ENCODE data around the gene EFTUD2.

EFTUD2 gene

GRCh38 chr17:44925731-44926697 is 26.8 kb upstream of the EFTUD2 start:
- DNase-seq: no peak

GRCh38 chr17:44924107-44924544 is 24.9 kb upstream of the EFTUD2 start:
- DNase-seq: no peak

DNA sequence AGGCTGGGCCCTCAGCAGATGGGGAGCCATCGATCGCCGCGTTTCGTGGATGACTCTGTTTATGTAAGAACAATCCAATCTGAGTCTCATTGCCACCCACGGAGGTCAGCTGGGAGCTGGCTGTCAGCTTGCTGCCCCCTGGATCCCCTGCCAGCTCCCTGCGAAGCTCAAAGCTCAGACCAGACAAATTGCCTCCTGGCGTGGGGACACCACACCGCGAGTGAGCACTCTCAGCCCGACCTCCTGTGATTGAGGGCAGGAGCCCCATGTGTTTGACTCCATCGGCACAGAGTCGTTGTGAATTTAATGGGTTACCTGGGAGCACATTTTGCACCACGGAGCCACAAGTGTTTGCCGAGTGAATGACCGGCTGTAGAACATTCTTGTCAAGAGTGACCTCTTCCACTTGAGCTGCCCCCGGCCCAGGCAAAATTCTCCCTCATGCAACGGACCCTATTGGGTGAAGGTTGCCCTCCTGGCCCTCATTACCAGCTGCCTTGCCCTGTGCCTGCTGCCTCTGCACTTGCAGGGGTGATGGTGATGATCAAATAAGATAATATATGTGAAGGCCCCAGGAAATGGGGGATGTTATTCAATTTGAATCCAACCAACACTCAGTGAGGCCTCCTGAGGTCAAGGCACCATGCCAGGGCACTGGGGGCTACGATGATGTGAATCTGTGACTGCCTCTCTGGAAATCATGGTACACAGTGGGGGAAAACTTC is 23.7 kb upstream of the EFTUD2 start:
- DNase-seq: no peak

DNA sequence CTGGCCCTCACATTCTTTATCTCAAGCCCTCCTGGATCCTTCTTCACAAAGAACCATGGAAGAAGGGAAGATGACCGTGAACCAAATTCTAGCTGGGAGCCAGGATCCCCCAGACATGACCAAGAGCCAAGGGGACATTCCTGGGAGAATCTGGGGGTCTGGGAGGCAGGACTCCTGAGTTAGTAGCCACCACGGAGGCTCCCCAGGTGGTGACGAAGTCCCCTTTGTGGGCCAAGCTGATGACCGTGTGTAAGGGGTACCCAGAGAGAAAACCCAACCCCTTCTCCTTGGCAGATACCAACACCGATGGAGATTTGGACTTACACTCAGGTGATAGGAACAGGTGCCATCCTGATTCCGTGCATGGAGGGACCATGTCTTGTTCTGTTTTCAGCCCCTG is 22.9 kb upstream of the EFTUD2 start:
- DNase-seq: no peak

DNA sequence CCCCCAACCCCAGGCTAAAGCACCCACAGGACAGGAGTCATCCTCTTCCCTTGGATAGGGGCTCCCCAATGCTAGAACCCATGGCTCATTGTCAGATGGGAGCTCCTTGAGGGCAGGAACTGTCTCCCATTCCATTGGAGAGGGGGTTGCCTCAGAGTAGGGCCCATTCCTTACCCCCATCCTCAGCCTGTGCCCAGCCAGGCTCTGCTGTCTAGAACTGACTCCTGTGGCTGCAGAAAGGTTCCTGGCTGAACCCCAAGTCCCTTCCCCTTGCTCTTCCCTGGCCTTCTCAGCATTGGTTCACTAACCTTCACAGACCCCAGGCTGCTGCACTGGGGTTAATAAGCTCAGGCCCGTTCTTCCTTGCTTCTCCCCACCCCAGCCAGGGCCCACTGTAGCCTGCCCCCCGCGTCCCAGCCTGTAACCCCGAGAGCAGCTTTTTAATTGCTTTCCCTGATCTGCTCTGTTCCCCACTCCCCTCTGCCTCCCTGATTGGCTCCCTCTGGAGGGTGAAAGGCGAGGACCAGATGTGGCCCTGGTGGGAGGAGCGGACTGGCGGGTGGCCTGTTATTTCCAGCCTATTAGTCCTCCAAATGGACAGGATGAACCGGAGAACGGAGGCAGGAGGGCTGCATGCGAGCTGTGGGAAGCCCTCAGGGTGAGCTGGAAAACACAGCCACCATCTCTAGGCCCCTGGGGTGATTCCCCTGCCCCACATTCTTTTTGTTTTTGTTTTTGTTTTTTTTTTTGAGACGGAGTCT is 22.1 kb upstream of the EFTUD2 start:
- DNase-seq: no peak

DNA sequence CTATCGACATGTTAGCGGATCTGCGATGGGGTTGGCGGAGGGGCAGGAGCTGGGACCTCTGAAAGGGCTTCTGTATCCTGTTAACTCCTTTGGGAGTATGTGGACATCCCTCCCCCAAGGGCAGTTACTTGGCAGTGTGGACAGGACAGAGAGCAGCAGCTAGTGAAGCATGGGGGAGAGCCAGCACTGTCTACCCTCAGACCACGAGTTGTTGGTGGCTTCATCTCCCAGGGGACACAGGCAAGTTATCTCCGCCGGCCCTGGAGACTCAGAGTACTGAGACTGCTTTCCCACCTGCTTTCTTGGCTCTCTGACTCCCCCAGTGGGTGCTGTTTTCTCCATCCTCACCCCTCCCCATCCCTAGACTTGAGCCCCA is 21.3 kb upstream of the EFTUD2 start:
- DNase-seq: no peak

DNA sequence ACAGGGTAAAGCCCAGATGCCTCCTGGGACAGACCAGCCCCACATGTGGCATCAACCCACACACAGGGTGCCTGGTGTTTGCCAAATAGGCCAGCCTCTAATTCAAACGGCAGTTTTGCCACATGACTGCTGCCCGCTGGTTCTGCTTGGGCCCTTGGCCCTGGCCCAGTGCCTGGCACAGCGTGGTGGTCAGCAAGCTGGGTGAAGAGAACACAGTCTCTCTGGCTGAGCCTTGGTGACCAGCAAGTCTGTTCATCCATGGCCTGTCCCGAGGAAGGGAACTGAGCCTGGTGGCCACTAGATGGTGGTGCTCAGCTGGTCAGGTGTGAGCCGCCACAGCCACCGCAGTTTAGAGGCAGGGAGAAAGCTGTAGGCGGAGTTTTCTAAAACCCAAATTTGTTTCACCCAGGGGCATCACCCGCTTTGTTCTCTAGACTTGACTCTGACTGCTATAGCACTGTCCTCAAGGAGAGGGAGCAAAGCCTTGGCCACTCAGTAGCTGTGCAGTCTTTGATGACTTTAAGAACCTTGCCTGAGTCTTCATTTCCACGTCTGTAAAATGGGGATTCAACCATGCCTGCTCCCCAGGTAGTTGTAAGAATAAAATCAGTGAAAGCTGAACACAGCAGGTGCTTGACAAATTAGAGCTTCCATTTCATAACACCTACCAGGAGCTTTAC is 20.8 kb upstream of the EFTUD2 start:
- peak; percentile 61 to 65 for DNase-seq

GRCh38 chr17:44919411-44919810 is 20.2 kb upstream of the EFTUD2 start:
- no peak for DNase-seq

DNA sequence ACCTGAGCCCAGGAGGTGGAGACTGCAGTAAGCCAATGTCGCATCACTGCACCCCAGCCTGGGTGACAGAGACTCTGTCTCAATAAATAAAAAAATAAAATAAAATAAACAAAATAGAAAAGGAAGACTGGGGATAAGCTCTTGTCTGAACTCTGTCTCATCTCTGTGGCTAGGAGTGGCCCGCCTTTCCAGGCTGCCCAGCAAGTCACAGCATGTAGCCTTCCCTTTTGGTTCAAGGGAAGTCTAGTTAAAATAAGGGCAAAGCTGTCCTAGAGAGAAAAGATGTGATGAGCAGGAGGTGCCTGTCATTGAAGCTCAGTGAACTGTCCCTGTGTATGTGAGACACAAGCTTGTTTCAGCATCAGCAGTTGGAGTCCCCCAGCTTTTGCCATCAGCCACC is 18.8 kb upstream of the EFTUD2 start:
- DNase-seq: no peak

GRCh38 chr17:44917456-44917855 is 18.2 kb upstream of the EFTUD2 start:
- no peak for DNase-seq

DNA sequence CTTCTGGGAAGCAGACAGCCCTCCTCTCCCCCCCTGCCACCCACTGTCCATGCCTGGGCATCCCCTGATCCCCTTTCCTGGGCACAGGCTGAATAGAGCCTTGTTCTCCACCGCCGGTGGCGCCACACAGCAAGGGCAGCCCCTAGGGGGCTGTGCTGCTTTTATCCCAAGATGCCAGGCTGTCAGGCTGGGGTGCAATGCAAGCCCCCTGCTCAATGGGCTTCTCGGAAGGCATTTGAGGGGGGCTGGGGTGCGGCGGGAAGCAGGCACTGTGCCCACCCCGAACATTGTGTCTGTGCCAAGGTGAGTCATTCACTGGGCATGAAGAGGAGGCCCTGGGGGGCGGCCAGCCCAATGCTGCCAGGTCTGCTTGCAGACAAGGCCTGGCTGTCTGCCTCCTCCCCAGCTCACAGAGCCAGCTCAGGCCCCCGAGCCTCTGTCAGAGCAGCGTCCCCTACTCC is 17.6 kb upstream of the EFTUD2 start:
- DNase-seq: no peak

GRCh38 chr17:44915862-44916780 is 16.9 kb upstream of the EFTUD2 start:
- no peak for DNase-seq

DNA sequence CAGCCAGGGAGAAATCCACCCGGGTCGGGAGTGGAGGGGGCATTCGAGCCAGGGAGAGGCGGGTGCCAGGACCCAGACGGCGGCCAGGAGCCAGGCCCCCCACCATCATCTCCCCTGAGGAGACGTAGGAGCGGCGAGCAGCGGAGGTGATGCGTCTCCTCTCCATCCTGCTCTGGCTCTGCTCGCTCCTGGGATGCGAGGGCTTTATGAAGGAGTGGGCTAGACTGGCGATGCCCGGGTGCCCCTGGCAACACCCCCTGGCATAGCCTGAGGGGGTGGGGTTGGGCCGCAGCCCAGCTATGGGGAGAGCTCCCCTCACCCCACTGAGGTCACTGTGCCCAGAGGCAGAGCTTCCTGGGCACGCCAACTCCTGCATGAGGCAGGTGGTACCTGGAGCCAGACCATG is 16.1 kb upstream of the EFTUD2 start, which contains the start of gene GFAP:
GFAP (minus strand) TSS at position 180 of the 406 bp plus-strand sequence; CDS start at position 166, 14 bp downstream.
- no peak for DNase-seq

DNA sequence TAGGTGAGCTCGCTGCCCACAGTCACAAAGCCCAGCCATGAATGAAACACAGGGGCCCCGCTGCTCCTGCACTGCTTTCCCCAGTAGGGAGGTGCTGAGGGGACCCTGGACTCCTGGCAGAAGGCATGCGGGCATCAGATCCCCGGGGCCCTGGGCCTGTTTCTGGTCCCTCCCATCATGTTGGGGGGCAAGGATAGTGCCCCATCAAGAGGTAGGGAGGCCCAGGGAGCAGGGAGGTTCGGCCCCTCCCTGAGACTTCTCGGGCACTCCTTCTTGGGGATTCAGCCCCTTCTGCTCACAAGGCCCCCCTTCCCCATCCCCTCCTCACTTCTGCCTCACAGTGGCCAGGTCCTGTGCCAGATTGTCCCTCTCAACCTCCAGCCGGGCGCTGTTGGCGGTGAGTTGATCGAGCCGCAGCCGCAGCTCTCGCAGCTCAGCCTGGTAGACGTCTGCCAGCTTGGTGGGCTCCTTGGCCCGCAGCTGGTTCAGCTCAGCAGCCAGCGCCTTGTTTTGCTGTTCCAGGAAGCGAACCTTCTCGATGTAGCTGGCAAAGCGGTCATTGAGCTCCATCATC is 15.5 kb upstream of the EFTUD2 start:
- DNase-seq: no peak

GRCh38 chr17:44914148-44914547 is 14.9 kb upstream of the EFTUD2 start:
- DNase-seq: no peak

DNA sequence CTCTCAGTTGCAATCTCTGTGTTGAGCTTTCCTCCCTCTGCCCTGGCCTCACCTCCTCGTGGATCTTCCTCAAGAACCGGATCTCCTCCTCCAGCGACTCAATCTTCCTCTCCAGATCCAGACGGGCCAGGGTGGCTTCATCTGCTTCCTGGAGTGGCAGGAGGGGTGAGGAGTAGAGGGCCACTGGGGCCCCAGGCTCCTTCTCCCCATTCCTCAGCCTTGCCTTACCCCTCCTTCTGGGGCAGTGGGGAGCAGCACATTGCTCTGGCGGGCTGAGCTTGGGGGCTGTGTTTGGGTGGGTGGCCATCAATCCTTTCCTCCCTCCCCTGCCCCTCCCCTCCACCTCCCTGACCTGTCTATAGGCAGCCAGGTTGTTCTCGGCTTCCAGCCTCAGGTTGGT is 14.4 kb upstream of the EFTUD2 start:
- no peak for DNase-seq

DNA sequence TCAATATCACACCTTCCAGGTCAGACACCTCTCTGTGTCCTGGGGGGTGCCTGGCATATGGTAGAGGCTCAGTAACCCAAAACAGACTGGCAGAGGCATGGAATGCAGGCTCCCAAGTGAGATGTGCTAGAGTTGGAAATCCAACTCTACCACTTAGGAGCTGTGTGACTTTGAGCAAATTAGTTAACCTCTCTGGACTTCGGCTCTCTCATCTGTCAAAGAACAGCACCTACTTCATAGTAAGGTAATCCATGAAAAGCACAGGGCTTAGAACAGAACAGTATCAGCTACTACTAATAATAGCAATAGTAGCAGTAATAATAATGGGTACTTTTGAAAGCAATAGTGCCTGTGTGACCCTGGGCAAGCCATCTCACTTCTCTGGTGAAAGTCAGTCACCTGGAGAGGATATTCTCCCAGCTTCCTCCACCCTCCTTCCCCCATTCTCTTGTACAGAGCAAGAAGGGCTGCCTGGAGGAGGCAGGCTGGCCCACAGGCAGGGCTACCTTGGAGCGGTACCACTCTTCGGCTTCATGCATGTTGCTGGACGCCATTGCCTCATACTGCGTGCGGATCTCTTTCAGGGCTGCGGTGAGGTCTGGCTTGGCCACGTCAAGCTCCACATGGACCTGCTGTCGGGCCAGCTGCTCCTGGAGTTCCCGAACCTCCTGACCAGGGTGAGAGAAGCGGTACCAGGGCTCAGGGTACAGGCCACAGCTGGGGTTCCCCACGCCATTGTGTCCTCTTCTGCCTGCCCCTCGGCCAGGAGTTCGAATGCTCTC is 13.7 kb upstream of the EFTUD2 start:
- DNase-seq: no peak

- DNase-seq: peak; percentile 56 to 65
Measured at GRCh38 chr17:44911133-44912001, 12.1 kb upstream of the EFTUD2 start.
